ENCODE data around the gene B3GAT2.

- TF ChIP-seq SALL2 (tag by site-specific recombination; IDR thresholded peaks at IDR 0.05; ENCODE audit: borderline replicate concordance) = no peak
- TF ChIP-seq ZIC2 (tag by site-specific recombination; IDR thresholded peaks at IDR 0.05) = no peak
- TF ChIP-seq ZNF580 (tag by site-specific recombination; IDR thresholded peaks at IDR 0.05) = no peak
- TF ChIP-seq CTCF (tag by site-specific recombination; IDR thresholded peaks at IDR 0.05) = no peak
- TF ChIP-seq ZNF530 (tag by site-specific recombination; IDR thresholded peaks at IDR 0.05; ENCODE audit: low read depth) = no peak
- TF ChIP-seq ELK4 (IDR thresholded peaks at IDR 0.05; ENCODE audit: borderline replicate concordance, low read depth, low read length) = no peak
- no peak for TF ChIP-seq ZNF677 (tag by site-specific recombination; IDR thresholded peaks at IDR 0.05)
- TF ChIP-seq KLF7 (tag by site-specific recombination; IDR thresholded peaks at IDR 0.05; ENCODE audit: borderline replicate concordance) = no peak
- TF ChIP-seq PRDM10 (tag by site-specific recombination; IDR thresholded peaks at IDR 0.05) = no peak
- no peak for TF ChIP-seq ZSCAN18 (tag by site-specific recombination; IDR thresholded peaks at IDR 0.05)
- no peak for TF ChIP-seq ZNF302 (tag by site-specific recombination; IDR thresholded peaks at IDR 0.05; ENCODE audit: low read depth)
These were observed 113.4 kb downstream of the B3GAT2 start for GRCh38 chr6:70843328-70843918.
